Stimulated activated CD8-positive, alpha-beta memory T cell treated with anti-CD3 and anti-CD28 coated beads, Interleukin-7, amount 100 ng/mL, for 24 hours (primary cell): ENCODE measurements around the gene COL9A3.
A peak's percentile ranks its signal among the peaks of the same experiment; 100 is the strongest.

Experiments used
- DNase-seq: peaks from one replicate; pipeline ENCODE4 v3.0.0-alpha.2; 2020; ENCODE audit warnings: low read depth

COL9A3 gene

DNA sequence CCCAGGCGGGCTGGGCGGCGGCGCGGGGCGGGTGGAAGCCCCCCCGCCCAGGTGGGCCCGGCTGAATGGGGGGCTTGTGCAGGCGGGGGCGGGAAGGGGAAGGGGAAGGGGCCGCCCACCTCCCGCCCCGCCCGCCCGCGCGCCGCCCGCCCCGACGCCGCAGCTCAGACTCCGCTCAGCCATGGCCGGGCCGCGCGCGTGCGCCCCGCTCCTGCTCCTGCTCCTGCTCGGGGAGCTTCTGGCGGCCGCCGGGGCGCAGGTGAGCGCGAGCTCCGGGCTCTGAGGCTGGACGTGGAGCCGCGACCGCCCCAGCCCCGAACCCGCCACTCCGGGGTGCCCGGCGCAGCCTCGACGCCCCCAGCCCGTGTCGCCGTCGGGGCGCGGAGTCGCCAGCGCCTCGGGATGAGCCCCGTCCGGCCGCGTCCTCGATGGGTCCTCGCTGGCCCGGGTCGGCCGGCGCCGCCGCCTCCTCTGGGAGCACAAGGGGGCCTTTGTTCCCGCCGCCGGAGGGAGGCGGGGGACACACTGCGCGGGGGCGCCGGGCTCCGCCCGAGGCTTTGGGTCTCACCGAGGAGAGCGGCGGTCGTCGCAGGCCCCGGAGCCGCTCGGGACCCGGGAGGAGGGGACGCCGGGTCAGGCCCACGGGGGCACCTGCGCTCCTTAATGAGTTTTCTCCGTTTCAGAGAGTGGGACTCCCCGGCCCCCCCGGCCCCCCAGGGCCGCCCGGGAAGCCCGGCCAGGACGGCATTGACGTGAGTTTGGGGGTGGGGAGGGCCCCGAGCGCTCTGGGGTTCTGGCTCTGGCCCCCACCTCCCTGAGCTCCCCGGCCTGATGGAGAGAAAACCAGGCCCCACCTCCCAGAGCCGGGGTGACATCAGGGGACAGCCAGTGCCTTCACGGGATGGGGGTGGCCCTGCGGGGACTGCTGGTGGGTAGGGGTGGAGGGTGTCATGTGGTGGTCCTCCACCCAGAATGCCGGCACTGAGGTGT is at the start of gene COL9A3:
TSS of gene COL9A3 (plus strand) at position 167 of the 990 bp plus-strand sequence. CDS start at position 182, 15 bp downstream.
- no peak for DNase-seq

DNA sequence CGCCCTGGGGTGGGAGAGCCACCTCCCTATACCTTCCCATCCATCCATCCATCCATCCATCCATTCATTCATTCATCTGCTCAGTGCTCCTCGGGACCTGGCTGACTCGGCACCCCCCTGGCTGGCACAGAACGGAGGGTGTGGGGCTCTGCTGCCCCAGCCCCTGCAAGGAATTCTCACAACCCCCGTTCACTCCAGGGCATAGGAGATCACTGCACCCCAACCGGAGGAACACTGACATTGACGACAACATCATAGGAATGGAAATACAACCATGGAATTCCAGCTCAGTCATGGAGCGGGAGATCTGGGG is 48.7 kb upstream of the COL9A3 start:
- no peak for DNase-seq

DNA sequence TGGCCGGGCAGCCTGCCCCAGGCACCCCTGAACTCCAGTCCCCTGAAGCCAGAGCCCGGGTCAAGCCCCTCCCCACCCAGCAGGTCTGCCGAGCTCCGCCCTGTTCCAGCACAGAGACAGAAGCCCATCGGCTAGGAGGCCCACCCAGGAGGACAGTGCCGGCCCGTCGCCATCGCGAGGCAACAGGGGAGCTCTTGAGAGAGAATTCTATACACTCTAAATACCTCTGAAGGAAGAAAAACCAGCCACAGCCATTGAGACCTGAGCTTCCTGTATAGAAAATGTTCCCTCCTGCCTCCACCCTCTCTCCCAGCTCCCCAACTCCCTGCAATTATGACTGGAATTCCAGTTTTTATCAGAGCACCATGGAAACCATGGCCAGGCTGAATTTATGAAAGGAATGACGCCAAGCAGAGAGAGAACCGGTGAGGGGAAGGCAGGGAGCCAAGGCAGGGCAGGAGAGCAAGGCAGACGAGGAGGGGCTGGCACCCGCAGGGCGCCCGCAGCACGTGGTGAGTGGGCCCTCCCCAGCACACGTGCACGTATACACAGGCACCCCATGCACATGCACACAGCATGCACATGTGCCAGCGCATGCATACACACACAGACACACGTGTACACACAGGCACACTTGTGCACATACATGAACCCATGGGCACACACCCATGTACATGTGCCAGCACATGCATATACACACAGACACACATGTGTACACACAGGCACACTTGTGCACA is 48.1 kb upstream of the COL9A3 start:
- DNase-seq = no peak

DNA sequence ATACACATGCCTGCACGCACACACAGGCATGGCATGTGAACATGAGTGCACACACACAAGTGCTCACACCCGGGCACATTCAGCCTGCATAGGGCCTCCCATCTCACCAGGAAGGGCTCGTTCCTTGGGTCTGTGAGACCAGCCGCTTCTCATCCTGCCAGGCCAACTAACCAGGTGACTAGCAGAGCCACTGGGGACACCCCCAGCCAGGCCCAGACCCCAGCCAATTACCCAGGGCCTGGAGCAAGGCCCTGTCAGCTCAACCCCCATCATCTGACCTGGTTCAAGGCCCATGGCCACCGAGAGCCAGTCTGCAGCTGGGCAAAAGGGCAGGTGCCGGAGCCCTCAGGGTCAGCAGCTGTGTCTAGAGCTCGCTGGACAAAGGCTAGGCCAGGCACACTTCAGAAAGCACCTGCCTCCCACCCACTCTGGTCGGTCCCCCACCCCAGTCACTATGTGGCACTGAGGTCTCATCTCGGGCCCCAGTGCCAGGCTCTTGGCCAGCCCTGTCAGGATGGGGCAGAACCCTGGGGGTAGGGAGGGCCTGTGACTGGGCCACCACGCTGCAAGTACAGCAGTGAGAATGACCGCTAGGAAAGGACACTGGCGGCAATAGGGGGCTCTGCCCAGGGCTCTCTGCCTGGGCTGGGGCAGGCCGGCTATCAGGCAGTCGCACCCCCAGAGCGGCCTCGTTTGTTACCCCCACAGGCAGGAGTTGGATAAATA is 47.3 kb upstream of the COL9A3 start:
- DNase-seq = no peak

DNA sequence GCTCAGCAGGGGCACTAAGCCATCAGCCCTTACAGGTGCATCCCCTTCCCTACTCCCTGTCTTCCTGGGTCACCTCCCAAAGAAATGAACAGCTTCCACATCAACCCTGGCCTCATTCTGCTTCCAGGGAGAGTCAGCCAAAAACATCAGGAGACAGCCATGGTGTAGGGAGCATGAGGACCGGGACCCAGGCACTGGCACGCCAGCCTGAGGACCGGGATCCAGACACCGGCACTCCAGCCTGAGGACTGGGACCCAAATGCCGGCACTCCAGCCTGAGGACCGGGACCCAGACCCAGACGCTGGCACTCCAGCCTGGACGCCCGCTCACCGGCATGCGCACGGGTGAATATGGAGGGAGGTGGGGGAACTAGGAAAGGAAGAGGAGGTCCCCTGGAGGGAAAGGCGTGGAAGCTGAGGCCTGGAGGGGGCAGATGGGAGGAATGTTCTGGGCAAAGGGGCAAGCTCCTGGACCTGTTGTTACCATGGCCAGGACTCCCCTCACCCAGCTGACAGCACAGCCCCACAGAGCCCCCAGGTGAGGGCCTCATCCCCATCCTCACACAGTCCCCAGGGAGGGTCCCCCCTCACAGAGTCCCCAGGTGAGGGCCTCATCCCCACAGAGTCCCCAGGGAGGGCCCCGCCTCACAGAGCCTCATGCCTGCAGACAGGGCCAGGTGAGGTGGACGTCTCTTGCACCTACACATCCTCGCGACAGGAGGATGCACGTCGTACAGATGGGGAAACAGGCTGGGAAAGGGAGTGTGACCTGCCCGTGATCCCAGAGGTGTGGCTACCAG is 46.5 kb upstream of the COL9A3 start:
- DNase-seq = no peak

DNA sequence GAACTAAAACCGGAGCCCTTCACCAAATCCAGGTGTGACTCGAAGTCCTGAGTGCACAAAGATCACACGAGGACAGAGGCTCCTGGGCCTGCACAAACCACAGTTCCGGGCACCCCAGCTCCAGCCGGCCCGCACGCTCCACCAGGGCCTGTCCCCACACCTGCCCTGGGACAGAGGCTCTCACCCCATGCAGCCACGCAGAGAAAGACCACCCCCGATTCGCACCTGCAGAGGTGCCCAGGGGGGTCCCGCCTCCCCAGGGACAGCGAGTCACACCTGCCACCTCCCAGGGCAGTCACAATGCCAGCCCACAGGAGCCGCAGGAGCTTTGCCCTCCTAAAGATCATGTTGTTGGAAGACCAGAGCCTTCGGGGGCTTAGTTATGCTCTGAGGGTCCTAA is 45.9 kb upstream of the COL9A3 start:
- DNase-seq = no peak

DNA sequence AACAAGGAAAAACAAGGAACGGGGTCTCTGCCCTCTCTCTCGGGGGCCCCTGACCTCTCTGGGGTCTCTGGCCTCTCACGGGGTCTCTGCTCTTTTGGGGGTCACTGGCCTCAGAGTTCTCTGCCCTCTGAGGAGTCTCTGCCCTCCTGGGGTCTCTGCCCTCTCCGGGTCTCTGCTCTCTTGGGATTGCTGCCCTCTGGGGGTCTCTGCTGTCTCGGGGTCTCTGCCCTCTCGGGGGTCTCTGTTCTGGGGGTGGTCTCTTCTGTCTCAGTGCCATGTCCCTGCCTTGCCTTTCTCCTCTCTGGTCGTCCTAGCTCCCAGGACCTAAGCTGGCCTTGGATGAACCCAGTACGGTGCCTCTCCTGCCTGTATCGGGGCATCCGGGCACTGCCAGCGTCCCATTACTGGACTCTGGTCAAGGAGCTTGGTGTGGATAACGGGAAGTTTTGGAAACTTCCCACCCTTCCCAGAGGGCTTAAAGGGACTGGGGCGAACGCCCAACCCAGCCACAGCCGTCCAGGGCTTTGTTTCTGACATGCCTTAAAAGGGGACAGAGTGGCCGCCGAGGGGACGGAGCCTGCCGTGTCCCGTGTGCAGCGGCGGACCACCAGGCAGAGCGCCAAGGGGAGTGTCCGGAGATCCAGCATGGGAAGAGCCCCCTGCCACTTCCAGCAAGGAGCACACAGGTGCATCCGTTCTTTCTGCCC is 45.3 kb upstream of the COL9A3 start:
- DNase-seq = no peak

DNA sequence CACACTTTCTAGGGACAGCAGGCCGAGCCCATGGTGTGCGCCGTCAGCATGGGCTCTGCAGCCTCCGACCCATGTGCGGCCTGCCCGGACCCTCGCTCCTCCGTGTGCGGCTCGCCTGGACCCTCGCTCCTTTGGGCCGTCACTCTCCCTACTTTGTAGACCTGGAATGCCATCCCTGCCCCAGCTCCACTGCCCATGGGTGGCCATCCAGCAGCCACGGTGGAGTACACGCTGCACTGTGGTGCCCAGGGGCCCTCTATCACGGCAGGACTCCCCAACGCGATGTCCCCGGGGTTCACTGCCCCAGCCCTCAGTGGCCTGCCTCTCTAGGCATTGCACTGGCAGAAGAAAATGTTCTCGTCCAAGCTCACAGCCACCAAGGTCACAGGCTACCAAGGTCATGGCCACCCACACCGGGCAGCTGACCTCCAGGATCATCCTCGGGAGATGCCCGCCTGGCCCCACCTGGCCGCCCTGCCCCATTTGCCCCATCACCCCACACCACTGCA is 44.7 kb upstream of the COL9A3 start:
- DNase-seq = no peak

DNA sequence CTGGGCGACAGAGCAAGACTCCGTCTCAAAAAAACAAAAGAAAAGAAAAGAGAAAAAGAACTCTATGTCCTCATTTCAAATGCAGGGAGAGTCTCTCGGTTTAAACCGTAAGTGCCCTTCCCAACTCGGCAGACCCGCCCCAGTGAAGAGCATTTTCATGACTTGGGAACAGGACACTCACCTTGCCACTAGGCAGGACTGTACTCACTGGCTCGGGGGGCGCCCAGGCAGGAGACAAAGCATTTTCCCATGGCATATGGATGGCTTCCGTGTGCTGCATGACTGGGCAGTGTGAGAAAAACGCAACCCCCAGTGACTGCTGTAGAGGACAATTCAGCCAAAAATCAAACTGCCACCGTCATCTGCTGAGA is 44.2 kb upstream of the COL9A3 start:
- DNase-seq = no peak

DNA sequence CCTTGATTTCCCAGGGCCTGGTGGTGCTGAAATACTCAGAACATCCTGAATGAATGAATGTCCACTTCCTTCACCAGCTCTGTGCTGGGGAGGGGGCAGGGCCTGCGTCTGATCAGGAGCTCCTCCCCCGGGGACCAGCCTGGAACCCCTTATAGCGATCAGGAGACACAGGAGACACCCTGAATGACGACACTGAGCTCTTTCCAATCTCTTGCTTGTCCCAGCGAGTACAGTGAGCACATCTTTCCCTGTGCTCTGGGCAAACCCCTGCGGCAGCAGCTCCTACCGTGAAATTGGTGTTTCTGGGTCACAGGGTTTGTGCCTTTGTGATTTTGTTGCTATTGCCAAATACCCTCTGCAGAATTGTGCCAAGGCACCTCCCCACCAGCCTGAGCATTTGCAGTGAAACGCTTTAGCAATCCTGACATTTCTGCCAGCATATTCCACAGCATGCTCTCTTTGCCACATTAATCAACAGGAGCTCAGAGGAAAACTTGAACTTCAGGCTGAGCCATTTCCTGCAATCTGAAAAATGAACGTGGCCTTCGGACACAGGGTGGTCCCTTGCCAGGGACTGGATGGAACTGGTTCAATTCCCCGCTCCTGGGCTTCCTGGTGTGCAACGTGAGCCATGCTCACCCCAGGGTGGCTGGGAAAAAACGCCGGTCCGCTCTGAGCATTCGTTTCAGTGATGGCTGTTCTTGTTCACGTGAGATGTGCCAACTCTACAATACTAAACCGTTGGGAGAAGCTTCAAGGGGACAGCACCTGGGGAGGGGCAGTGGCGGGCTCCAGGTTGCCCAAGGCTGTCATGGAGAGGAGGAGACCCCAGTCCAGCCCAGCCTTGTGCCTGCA is 43.6 kb upstream of the COL9A3 start:
- no peak for DNase-seq

DNA sequence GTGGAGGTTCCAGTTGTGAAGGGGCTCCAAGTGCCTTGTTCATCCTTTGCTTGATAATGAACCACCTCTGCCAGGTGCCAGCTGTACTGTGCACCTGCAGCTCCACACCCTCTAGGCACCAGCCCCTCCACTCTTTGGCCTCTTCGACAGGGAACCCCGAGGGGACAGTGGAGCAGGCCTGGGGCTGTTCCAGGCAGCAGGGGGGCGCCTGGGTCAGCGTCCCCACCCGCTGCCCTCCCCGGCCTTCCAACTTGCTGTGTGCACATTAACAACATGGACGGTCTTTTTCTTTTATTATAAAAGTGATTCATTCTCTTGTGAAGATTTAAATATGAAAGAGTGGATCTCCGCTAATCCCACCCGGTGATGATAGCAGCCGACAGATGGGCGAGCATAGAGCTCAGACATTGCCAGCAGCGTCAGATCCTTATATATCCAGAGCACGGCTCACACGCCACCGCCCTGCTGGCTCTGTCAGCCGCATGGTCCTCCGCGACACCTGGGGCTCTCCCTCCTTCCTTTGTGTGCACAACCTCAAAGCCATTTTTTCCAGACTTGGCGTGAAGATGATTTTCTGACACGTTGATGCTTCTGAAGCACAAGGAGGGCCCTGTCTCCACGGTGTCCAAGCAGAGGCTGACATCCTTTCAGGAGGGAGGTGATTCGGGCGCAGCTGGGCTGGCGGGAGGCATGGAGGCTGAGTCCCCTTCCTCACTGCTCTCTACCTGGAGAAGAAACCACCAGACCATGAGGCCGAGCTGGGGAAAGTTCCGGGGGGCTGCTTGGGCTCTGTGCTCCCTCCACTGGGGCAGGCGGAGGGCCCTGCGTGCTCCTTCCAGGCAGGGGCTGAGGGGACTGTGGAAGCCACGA is 42.8 kb upstream of the COL9A3 start:
- DNase-seq = no peak

DNA sequence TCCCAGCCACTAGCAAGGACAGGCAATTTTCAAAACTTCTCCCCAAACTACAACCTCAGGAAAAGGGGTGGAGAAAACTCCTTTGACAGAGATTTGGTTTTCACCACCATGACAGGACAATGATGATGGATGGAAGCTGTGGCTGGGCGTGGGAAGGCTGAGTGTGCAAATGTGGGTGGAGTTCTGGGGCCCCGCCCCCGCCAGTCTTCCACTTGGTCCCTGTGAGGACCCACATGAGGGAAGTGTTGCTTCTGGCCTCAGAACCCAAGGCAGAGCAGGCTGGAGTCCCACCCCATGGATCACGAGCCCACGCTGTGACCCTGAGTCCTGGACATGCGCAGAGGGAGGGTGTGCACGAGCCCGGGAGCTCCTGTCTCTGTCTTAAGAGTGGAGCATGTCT is 42.1 kb upstream of the COL9A3 start:
- no peak for DNase-seq

DNA sequence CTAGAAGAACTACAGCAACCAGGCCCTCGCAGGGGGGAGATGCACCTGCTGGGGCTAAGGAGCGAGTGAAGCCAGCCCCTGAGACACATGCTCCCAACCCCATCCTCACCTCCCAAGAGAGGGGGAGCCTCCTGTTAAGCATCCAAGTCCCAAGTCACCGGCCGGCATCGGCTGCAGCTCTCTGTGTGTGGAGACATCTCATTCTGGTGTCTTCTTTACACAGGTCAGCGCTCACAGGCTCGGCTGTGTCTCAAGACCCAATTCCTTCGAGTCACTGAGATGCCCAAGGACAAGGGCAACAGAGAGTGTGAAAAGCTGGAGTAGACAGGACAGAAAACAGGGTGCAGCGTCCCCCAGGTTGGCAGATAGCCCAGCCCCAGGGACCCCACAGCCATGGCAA is 41.6 kb upstream of the COL9A3 start:
- no peak for DNase-seq

DNA sequence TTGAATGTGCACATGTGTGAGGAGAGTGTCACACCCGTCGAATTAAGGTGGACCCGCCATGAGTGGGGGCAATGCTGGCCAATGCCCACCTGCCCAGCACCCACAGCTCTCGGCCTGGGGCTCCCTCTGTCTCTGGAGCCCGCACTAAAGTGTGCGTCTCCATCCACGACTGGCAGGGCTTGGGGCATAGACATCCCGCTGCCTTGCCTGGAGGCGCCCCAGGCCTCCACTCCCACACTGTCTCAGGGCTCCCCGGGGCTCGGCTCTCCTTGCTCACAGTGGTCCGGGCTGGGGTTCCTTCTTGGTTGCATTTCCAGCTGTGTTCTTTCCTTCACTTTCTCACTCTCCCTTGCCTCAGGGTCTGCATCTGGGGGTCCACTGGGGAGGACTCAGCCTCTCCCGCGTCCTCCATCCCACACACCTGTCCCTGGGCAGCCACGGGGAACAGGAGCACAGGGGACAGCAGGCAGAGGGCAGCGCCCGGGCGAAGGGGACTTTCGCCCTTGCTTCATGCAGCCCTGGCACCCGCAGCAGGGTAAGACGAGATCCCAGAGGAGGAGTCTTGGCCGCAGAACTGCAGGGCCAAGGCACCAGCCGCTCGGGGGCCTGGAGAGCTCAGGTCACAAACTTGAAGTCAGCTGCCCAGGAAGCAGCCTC is 40.7 kb upstream of the COL9A3 start:
- DNase-seq = no peak

DNA sequence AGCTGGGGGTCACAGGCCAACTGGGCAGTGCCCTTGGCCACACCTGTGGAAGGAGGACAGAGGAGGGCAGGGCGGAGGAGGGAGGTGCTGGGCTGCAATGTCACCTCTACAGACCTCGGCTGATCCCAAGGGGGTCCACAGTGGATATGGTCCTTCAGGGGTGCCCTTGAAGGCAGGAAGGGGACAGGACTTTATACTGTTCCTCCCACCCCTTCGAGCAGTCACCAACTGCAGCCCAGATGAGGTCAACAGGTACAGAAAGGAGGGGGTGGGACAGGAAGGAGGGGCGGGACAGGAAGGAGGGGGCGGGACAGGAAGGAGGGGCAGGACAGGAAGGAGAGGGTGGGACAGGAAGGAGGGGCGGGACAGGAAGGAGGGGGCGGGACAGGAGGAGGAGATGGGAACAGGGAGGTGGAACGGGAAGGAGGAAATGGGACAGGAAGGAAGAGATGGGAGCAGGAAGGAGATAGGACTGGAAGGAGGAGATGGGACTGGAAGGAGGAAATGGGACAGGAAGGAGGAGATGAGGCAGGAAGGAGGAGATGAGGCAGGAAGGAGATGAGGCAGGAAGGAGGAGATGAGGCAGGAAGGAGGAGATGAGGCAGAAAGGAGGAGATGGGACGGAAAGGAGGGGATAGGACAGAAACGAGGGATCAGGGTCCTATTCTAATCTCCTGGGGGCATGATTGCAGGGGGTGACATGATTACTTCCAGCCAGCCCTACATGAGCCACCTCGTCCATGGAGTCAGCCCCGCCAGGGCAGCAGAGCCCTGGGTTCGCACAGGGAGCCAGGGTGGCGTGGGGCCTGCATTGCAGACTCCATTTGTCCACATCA is 39.9 kb upstream of the COL9A3 start:
- peak; percentile 29 for DNase-seq

DNA sequence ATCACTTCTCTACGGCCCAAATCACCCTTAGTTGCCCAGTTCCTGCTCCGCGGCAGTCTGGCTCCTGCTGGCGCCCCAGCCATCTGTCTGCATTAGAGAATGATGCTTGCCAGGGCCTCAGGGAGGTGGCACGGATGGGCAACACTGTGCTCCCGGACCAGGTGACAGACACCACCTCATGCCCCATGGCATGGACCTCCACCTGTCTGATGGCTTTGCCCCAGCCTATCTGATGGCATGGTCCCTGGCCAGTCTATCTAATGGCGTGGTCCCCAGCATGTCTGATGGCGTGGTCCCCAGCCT is 39.4 kb upstream of the COL9A3 start:
- no peak for DNase-seq

DNA sequence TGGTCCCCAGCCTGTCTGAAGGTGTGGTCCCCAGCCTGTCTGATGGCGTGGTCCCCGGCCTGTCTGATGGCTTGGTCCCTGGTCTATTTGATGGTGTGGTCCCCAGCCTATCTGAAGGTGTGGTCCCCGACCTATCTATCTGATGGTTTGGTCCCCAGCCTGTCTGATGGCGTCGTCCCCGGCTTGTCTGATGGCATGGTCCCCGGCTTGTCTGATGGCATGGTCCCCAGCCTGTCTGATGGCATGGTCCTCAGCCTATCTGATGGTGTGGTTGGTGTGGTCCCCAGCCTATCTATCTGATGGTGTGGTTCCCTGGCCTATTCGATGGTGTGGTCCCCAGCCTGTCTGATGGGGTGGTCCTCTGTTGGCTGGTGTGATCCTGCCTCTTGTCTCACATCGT is 38.8 kb upstream of the COL9A3 start:
- DNase-seq = no peak
